WTC11 (cell line): ENCODE data around the gene NTSR1. TPM values are rescaled to one million over a fixed set of nuclear protein-coding genes. Genes with fewer than 3 reads are reported as not detected.

Experiments used
- ATAC-seq: fragments of 200-7000 bp; cut with Tn5 transposase; 2 replicates; pipeline ENCODE4 v1.10.0; 2021; ENCODE audit warnings: mild to moderate bottlenecking, moderate library complexity
- CTCF ChIA-PET: fragments of 300-600 bp; sonication (Branson Sonifier 250); formaldehyde crosslinking; loops from one replicate; lab custom pipeline; 2021; ENCODE audit warnings: antibody characterized with exemption; lab: Charles Lee
- POLR2A ChIA-PET: fragments of 350-600 bp; sonication (Branson Sonifier 250); formaldehyde crosslinking; loops from one replicate; lab custom pipeline; 2021; ENCODE audit warnings: antibody characterized with exemption; lab: Charles Lee
- DNase-seq: peaks from one replicate; pipeline ENCODE4 v3.0.0; 2021; ENCODE audit warnings: low spot score
- H3K27ac Mint-ChIP-seq: 2 replicates; pipeline ENCODE4 v1.8.0; 2021; ENCODE audit warnings: mixed read lengths
- H3K27me3 Mint-ChIP-seq: 2 replicates; pipeline ENCODE4 v1.8.0; 2021; ENCODE audit warnings: low read depth, mild to moderate bottlenecking, moderate library complexity, mixed read lengths
- H3K36me3 Mint-ChIP-seq: 2 replicates; pipeline ENCODE4 v1.8.0; 2021; ENCODE audit warnings: mixed read lengths
- H3K4me1 Mint-ChIP-seq: 2 replicates; pipeline ENCODE4 v1.8.0; 2022; ENCODE audit warnings: mixed read lengths
- H3K4me3 Mint-ChIP-seq: 2 replicates; pipeline ENCODE4 v1.8.0; 2021; ENCODE audit warnings: mild to moderate bottlenecking, moderate library complexity, mixed read lengths
- H3K9me3 Mint-ChIP-seq: 2 replicates; pipeline ENCODE4 v1.8.0; 2021; ENCODE audit warnings: mixed read lengths
- AFF4 ChIP-seq: sonication (generic); formaldehyde crosslinking; IDR thresholded peaks from 2 replicates; pipeline ENCODE4 v1.8.1; 2023; ENCODE audit warnings: mild to moderate bottlenecking, missing genetic modification reagents, borderline replicate concordance
- AR ChIP-seq: fragments of 250-450 bp; sonication (Bioruptor Pico); IDR thresholded peaks from 2 replicates; pipeline ENCODE4 v1.9.0; 2021; ENCODE audit warnings: mild to moderate bottlenecking
- FOXP4 ChIP-seq: sonication (generic); formaldehyde crosslinking; IDR thresholded peaks from 2 replicates; pipeline ENCODE4 v1.8.0; 2022; ENCODE audit warnings: mild to moderate bottlenecking, missing genetic modification reagents
- GABPB1 ChIP-seq: sonication (generic); formaldehyde crosslinking; IDR thresholded peaks from 2 replicates; pipeline ENCODE4 v1.8.1; 2023; ENCODE audit warnings: mild to moderate bottlenecking, missing genetic modification reagents
- GTF2I ChIP-seq: fragments of 250-450 bp; sonication (Bioruptor Pico); conservative IDR thresholded peaks from 2 replicates; pipeline ENCODE4 v1.4.0; 2021; ENCODE audit warnings: mild to moderate bottlenecking
- IRF2 ChIP-seq: sonication (generic); formaldehyde crosslinking; IDR thresholded peaks from 2 replicates; pipeline ENCODE4 v1.8.0; 2022; ENCODE audit warnings: low read depth, missing genetic modification reagents, borderline replicate concordance
- STAT6 ChIP-seq: sonication (generic); formaldehyde crosslinking; conservative IDR thresholded peaks from 2 replicates; pipeline ENCODE4 v1.8.1; 2023; ENCODE audit warnings: mild to moderate bottlenecking, low read depth, missing genetic modification reagents, moderate library complexity
- USF2 ChIP-seq: sonication (generic); formaldehyde crosslinking; IDR thresholded peaks from 2 replicates; pipeline ENCODE4 v1.8.1; 2023; ENCODE audit warnings: mild to moderate bottlenecking, missing genetic modification reagents, moderate library complexity
- ZBTB43 ChIP-seq: sonication (generic); formaldehyde crosslinking; IDR thresholded peaks from 2 replicates; pipeline ENCODE4 v1.8.1; 2023; ENCODE audit warnings: mild to moderate bottlenecking, missing genetic modification reagents
- ZNF121 ChIP-seq: sonication (generic); formaldehyde crosslinking; IDR thresholded peaks from 2 replicates; pipeline ENCODE4 v1.8.0; 2023; ENCODE audit warnings: missing genetic modification reagents
- ZNF425 ChIP-seq: fragments of 250-450 bp; sonication (Bioruptor Pico); conservative IDR thresholded peaks from 2 replicates; pipeline ENCODE4 v1.9.0; 2021; ENCODE audit warnings: mild to moderate bottlenecking
- ZNF512 ChIP-seq: sonication (generic); formaldehyde crosslinking; IDR thresholded peaks from 2 replicates; pipeline ENCODE4 v1.8.1; 2022; ENCODE audit warnings: missing genetic modification reagents, borderline replicate concordance
- total RNA-seq: library from RNA; stranded (reverse); gene quantifications from 3 replicates; pipeline ENCODE4 v1.2.3, GENCODE V29; 2021

NTSR1 gene
- total RNA-seq, 1 experiment from 2014 or later: 0.63 TPM

GRCh38 chr20:62794007-62794724 lies 85.5 kb downstream of the NTSR1 start (continued):
- TF ChIP-seq AFF4 (CRISPR knock-in tag) (no peak), GTF2I (no peak), ZNF425 (CRISPR knock-in tag) (no peak), FOXP4 (peak; percentile 30; the same call in 1 of the 2 replicates), ZNF512 (CRISPR knock-in tag) (no peak), GABPB1 (CRISPR knock-in tag) (peak; percentile 10; the same call in 1 of the 2 replicates), ZNF121 (CRISPR knock-in tag) (no peak), STAT6 (CRISPR knock-in tag) (no peak)

- Mint-ChIP-seq H3K27ac (no peak overlapping the region), H3K36me3 (peaks cover 22% of the 10 kb centered on the region), H3K27me3 (peaks cover 19% of the 10 kb centered on the region), H3K4me1 (peaks cover 16% of the 10 kb centered on the region), H3K4me3 (peak overlapping the region; percentile 79), H3K9me3 (no peaks in the 10 kb centered on the region)
- POLR2A ChIA-PET: no interaction called here
- CTCF ChIA-PET: interaction anchor here (1.0 to 3.1 kb wide), 14 partner anchors 13 to 295 kb away, joined by 3 to 16 read pairs (median 4); partner anchors contain the start of genes COL9A3 and SLCO4A1
- ATAC-seq (no peak), DNase-seq (peak; percentile 68)
- TF ChIP-seq ZBTB43 (CRISPR knock-in tag) (no peak), USF2 (CRISPR knock-in tag) (no peak), FOXP4 (no peak), AR (no peak), IRF2 (CRISPR knock-in tag) (no peak)
Measured at GRCh38 chr20:62795023-62795761, 86.6 kb downstream of the NTSR1 start.
